ENCODE data around the gene DST.

The DST gene

GRCh38 chr6:56624046-56624727 is 18.5 kb downstream of the DST start:
- DNase-seq (ENCODE audit: low read depth) = no peak

GRCh38 chr6:56620229-56620868 is 22.3 kb downstream of the DST start:
- DNase-seq (ENCODE audit: low read depth) = no peak

GRCh38 chr6:56618050-56618449 is 24.6 kb downstream of the DST start:
- no peak for DNase-seq (ENCODE audit: low read depth)

- no peak for DNase-seq (ENCODE audit: low read depth)
These were observed 25.7 kb downstream of the DST start for GRCh38 chr6:56616967-56617366.

- no peak for DNase-seq (ENCODE audit: low read depth)
These were observed 29.3 kb downstream of the DST start for GRCh38 chr6:56613247-56613851.

GRCh38 chr6:56608332-56608731 is 34.4 kb downstream of the DST start:
- DNase-seq (ENCODE audit: low read depth) = no peak

GRCh38 chr6:56607111-56607752 is 35.5 kb downstream of the DST start:
- no peak for DNase-seq (ENCODE audit: low read depth)

- DNase-seq (ENCODE audit: low read depth) = no peak
These were observed 37.3 kb downstream of the DST start for GRCh38 chr6:56605435-56605834.

- no peak for DNase-seq (ENCODE audit: low read depth)
These were observed 38.5 kb downstream of the DST start for GRCh38 chr6:56604186-56604585.

GRCh38 chr6:56601390-56601789 is 41.3 kb downstream of the DST start:
- no peak for DNase-seq (ENCODE audit: low read depth)

- no peak for DNase-seq (ENCODE audit: low read depth)
These were observed 47.1 kb downstream of the DST start for GRCh38 chr6:56595490-56596122.

GRCh38 chr6:56594699-56595098 is 48.0 kb downstream of the DST start:
- DNase-seq (ENCODE audit: low read depth) = no peak

- no peak for DNase-seq (ENCODE audit: low read depth)
These were observed 48.8 kb downstream of the DST start for GRCh38 chr6:56593801-56594318.

GRCh38 chr6:56582236-56582635 is 60.5 kb downstream of the DST start:
- DNase-seq (ENCODE audit: low read depth) = no peak

- no peak for DNase-seq (ENCODE audit: low read depth)
These were observed 61.3 kb downstream of the DST start for GRCh38 chr6:56581296-56581925.

- no peak for DNase-seq (ENCODE audit: low read depth)
These were observed 62.4 kb downstream of the DST start for GRCh38 chr6:56580271-56580670.

GRCh38 chr6:56579155-56579851 is 63.4 kb downstream of the DST start:
- DNase-seq (ENCODE audit: low read depth) = no peak

GRCh38 chr6:56575736-56576135 is 67.0 kb downstream of the DST start:
- no peak for DNase-seq (ENCODE audit: low read depth)

GRCh38 chr6:56574292-56574691 is 68.4 kb downstream of the DST start:
- no peak for DNase-seq (ENCODE audit: low read depth)

- DNase-seq (ENCODE audit: low read depth) = no peak
These were observed 69.1 kb downstream of the DST start for GRCh38 chr6:56573624-56574023.

- DNase-seq (ENCODE audit: low read depth) = no peak
These were observed 69.8 kb downstream of the DST start for GRCh38 chr6:56572788-56573471.

All from non-pigmented ciliary epithelial cell (primary cell).